ENCODE data around the gene TCP11.

Gene TCP11

GRCh38 chr6:35170891-35171290, 29.8 kb upstream of the TCP11 start:
- DNase-seq: no peak

- DNase-seq: no peak
Measured at GRCh38 chr6:35170166-35170565, 29.0 kb upstream of the TCP11 start.

GRCh38 chr6:35168461-35168861, 27.3 kb upstream of the TCP11 start:
- DNase-seq: no peak

GRCh38 chr6:35167505-35167904, 26.4 kb upstream of the TCP11 start:
- no peak for DNase-seq

- no peak for DNase-seq
Measured at GRCh38 chr6:35166520-35166919, 25.4 kb upstream of the TCP11 start.

- no peak for DNase-seq
Measured at GRCh38 chr6:35166116-35166515, 25.0 kb upstream of the TCP11 start.

GRCh38 chr6:35165630-35166071, 24.5 kb upstream of the TCP11 start:
- DNase-seq: no peak

- no peak for DNase-seq
Measured at GRCh38 chr6:35164868-35165267, 23.7 kb upstream of the TCP11 start.

- DNase-seq: no peak
Measured at GRCh38 chr6:35164277-35164676, 23.1 kb upstream of the TCP11 start.

- no peak for DNase-seq
Measured at GRCh38 chr6:35163836-35164235, 22.7 kb upstream of the TCP11 start.

- DNase-seq: peak; percentile 28
Measured at GRCh38 chr6:35161776-35162607, 20.9 kb upstream of the TCP11 start.

GRCh38 chr6:35161266-35161665, 20.1 kb upstream of the TCP11 start:
- no peak for DNase-seq

- DNase-seq: no peak
Measured at GRCh38 chr6:35160642-35161041, 19.5 kb upstream of the TCP11 start.

- no peak for DNase-seq
Measured at GRCh38 chr6:35158520-35158919, 17.4 kb upstream of the TCP11 start.

GRCh38 chr6:35154947-35155346, 13.8 kb upstream of the TCP11 start:
- DNase-seq: no peak

GRCh38 chr6:35154262-35154661, 13.1 kb upstream of the TCP11 start:
- no peak for DNase-seq

GRCh38 chr6:35152067-35152707, 11.0 kb upstream of the TCP11 start:
- no peak for DNase-seq

GRCh38 chr6:35151466-35151865, 10.3 kb upstream of the TCP11 start:
- DNase-seq: no peak

GRCh38 chr6:35149891-35150566, 8.9 kb upstream of the TCP11 start:
- DNase-seq: no peak

- peak; percentile 60 for DNase-seq
Measured at GRCh38 chr6:35148167-35148741, 7.1 kb upstream of the TCP11 start.

GRCh38 chr6:35147486-35147885, 6.3 kb upstream of the TCP11 start:
- DNase-seq: no peak

GRCh38 chr6:35147026-35147425, 5.9 kb upstream of the TCP11 start:
- DNase-seq: no peak

- no peak for DNase-seq
Measured at GRCh38 chr6:35146453-35146852, 5.3 kb upstream of the TCP11 start.

GRCh38 chr6:35145757-35146156, 4.6 kb upstream of the TCP11 start:
- DNase-seq: no peak

Data from activated CD8-positive, alpha-beta memory T cell treated with anti-CD3 and anti-CD28 coated beads for 24 hours (primary cell).